H1 (cell line): Measurements from ENCODE around the gene ADAMTS14. TPM values are rescaled to one million over a fixed set of nuclear protein-coding genes. Genes with fewer than 3 reads are reported as not detected.

Experiments used
- CTCF ChIA-PET: fragments of 300-600 bp; sonication (Branson Sonifier 250); formaldehyde crosslinking; loops from one replicate; lab custom pipeline; 2021; ENCODE audit not compliant: partially characterized antibody; lab: Charles Lee
- POLR2A ChIA-PET: fragments of 300-600 bp; sonication (Branson Sonifier 250); formaldehyde crosslinking; loops from one replicate; lab custom pipeline; 2021; ENCODE audit warnings: inconsistent platforms; ENCODE audit not compliant: partially characterized antibody; lab: Charles Lee
- DNase-seq, 2 experiments: peaks; one replicate each; pipeline versions ENCODE4 v3.0.0 to v3.0.0-alpha.2; 2010 to 2022; ENCODE audit warnings: low spot score in 2 of 2, low read depth in 1 of 2, mixed read lengths in 1 of 2
- FAIRE-seq: peaks from 2 replicates; lab custom pipeline; 2011; peaks lifted over from hg19 to GRCh38; lab: Jason Lieb, UNC
- H2AFZ ChIP-seq: 2 replicates; pipeline ENCODE4 v1.8.1; 2012; ENCODE audit warnings: low read length, inconsistent platforms
- H2AK5ac ChIP-seq: 2 replicates; pipeline ENCODE4 v1.6.1; 2013; ENCODE audit warnings: low read depth, low read length
- H2BK120ac ChIP-seq: replicated peaks from 2 replicates; pipeline ENCODE3; 2013; ENCODE audit warnings: low read depth, low read length, inconsistent platforms
- H2BK12ac ChIP-seq: 2 replicates; pipeline ENCODE4 v1.6.1; 2013; ENCODE audit warnings: low read depth, low read length
- H2BK15ac ChIP-seq: 2 replicates; pipeline ENCODE4 v1.6.1; 2013; ENCODE audit warnings: low read length
- H2BK20ac ChIP-seq: 2 replicates; pipeline ENCODE4 v1.6.1; 2013; ENCODE audit warnings: low read length
- H2BK5ac ChIP-seq: 2 replicates; pipeline ENCODE4 v1.6.1; 2013; ENCODE audit warnings: low read depth, low read length
- H3K14ac ChIP-seq: 2 replicates; pipeline ENCODE4 v1.6.1; 2013; ENCODE audit warnings: inconsistent platforms; ENCODE audit not compliant: insufficient read length
- H3K18ac ChIP-seq: 2 replicates; pipeline ENCODE4 v1.6.1; 2013; ENCODE audit warnings: low read length; ENCODE audit errors: extremely low read depth
- H3K23ac ChIP-seq: 2 replicates; pipeline ENCODE4 v1.6.1; 2013; ENCODE audit warnings: inconsistent platforms; ENCODE audit not compliant: insufficient read length
- H3K23me2 ChIP-seq: 2 replicates; pipeline ENCODE4 v1.6.1; 2013; ENCODE audit warnings: low read depth, low read length
- H3K27ac ChIP-seq: 2 replicates; pipeline ENCODE4 v1.6.1; 2011; ENCODE audit warnings: low read depth, low read length, inconsistent platforms
- H3K27me3 ChIP-seq, 4 experiments: replicated peaks in 1 of 4; 1 replicate in 1 of 4; 2 replicates in 3 of 4; pipeline versions ENCODE4 v1.6.1 to v1.8.1; 2011 to 2013; ENCODE audit warnings: low read length in 3 of 4, mild to moderate bottlenecking in 3 of 4, inconsistent platforms in 2 of 4, mixed read lengths in 2 of 4, moderate library complexity in 1 of 4; ENCODE audit not compliant: control insufficient read depth in 3 of 4, insufficient read depth in 3 of 4; ENCODE audit errors: extremely low read depth in 1 of 4
- H3K36me3 ChIP-seq, 4 experiments: 2 replicates each; pipeline versions ENCODE4 v1.6.1 to v1.8.1; 2011 to 2013; ENCODE audit warnings: mild to moderate bottlenecking in 4 of 4, low read length in 3 of 4, moderate library complexity in 2 of 4, control low read depth in 1 of 4, inconsistent platforms in 1 of 4; ENCODE audit not compliant: insufficient read depth in 4 of 4, control insufficient read depth in 2 of 4
- H3K4ac ChIP-seq: replicated peaks from 2 replicates; pipeline ENCODE3; 2013; ENCODE audit warnings: low read length, low read depth, mixed read lengths, inconsistent platforms; ENCODE audit not compliant: insufficient read length
- H3K4me1 ChIP-seq, 4 experiments: replicated peaks in 1 of 4; 1 replicate in 1 of 4; 2 replicates in 3 of 4; pipeline versions ENCODE4 v1.6.1 to v1.8.1; 2011 to 2013; ENCODE audit warnings: low read length in 3 of 4, inconsistent platforms in 2 of 4, mixed read lengths in 1 of 4; ENCODE audit not compliant: insufficient read depth in 4 of 4, control insufficient read depth in 3 of 4
- H3K4me2 ChIP-seq, 2 experiments: 2 replicates each; pipeline versions ENCODE4 v1.6.1 to v1.8.1; 2011 to 2013; ENCODE audit warnings: low read depth in 2 of 2, low read length in 2 of 2, control low read depth in 1 of 2, inconsistent platforms in 1 of 2, mild to moderate bottlenecking in 1 of 2; ENCODE audit not compliant: insufficient read depth in 1 of 2
- H3K4me3 ChIP-seq, 4 experiments: fragments of 200-600, 300-600 bp in 1 of 4; sonication (generic), shearing (Covaris generic), sonication (Bioruptor Twin) in 1 of 4; 2 replicates each; pipeline versions ENCODE4 v1.5.1 to v1.8.1; 2011 to 2016; ENCODE audit warnings: low read length in 4 of 4, low read depth in 3 of 4, control low read depth in 2 of 4, inconsistent platforms in 2 of 4, mild to moderate bottlenecking in 2 of 4, mixed read lengths in 1 of 4, moderate library complexity in 1 of 4; ENCODE audit not compliant: insufficient read depth in 2 of 4; ENCODE audit errors: extremely low read depth in 1 of 4
- H3K56ac ChIP-seq: replicated peaks from 2 replicates; pipeline ENCODE3; 2013; ENCODE audit warnings: low read depth, mild to moderate bottlenecking, mixed read lengths, low read length, inconsistent platforms; ENCODE audit not compliant: insufficient read length
- H3K79me1 ChIP-seq: 2 replicates; pipeline ENCODE4 v1.6.1; 2013; ENCODE audit warnings: low read depth, low read length, control low read depth
- H3K79me2 ChIP-seq, 2 experiments: 2 replicates each; pipeline versions ENCODE4 v1.6.1 to v1.8.1; 2012 to 2013; ENCODE audit warnings: low read length in 2 of 2, mild to moderate bottlenecking in 2 of 2, inconsistent platforms in 1 of 2; ENCODE audit not compliant: insufficient read depth in 2 of 2, control insufficient read depth in 1 of 2
- H3K9ac ChIP-seq, 4 experiments: replicated peaks in 1 of 4; 1 replicate in 1 of 4; 2 replicates in 3 of 4; pipeline versions ENCODE4 v1.6.1 to v1.8.1; 2011 to 2013; ENCODE audit warnings: low read depth in 3 of 4, low read length in 3 of 4, control low read depth in 2 of 4, mild to moderate bottlenecking in 2 of 4, moderate library complexity in 2 of 4, inconsistent platforms in 1 of 4; ENCODE audit errors: extremely low read depth in 1 of 4
- H3K9me3 ChIP-seq, 2 experiments: 2 replicates each; pipeline versions ENCODE4 v1.6.1 to v1.8.1; 2012 to 2013; ENCODE audit warnings: mild to moderate bottlenecking in 2 of 2, moderate library complexity in 2 of 2, control low read depth in 1 of 2, inconsistent platforms in 1 of 2, low read depth in 1 of 2, low read length in 1 of 2, mixed read lengths in 1 of 2; ENCODE audit not compliant: insufficient read depth in 2 of 2
- H4K20me1 ChIP-seq, 2 experiments: replicated peaks in 1 of 2; 2 replicates each; pipeline versions ENCODE3 to v1.8.1; 2011 to 2013; ENCODE audit warnings: inconsistent platforms in 2 of 2, low read length in 2 of 2, mild to moderate bottlenecking in 1 of 2; ENCODE audit not compliant: insufficient read depth in 2 of 2, control insufficient read depth in 1 of 2
- H4K5ac ChIP-seq: 2 replicates; pipeline ENCODE4 v1.6.1; 2013; ENCODE audit warnings: low read length, low read depth, mixed read lengths, inconsistent platforms; ENCODE audit not compliant: insufficient read length
- H4K8ac ChIP-seq: 2 replicates; pipeline ENCODE4 v1.8.0; 2013; ENCODE audit warnings: mild to moderate bottlenecking, moderate library complexity, low read length, inconsistent platforms; ENCODE audit not compliant: insufficient read depth; ENCODE audit errors: extremely low read depth
- H4K91ac ChIP-seq: replicated peaks from 2 replicates; pipeline ENCODE3; 2013; ENCODE audit warnings: low read length, mixed read lengths, inconsistent platforms; ENCODE audit not compliant: insufficient read length
- CBX8 ChIP-seq: fragments of 300-800, 300-1000 bp; sonication (generic); IDR thresholded peaks from 2 replicates; pipeline ENCODE4 v1.7.1; 2016; ENCODE audit warnings: low read depth, low read length, borderline replicate concordance
- EZH2 ChIP-seq: fragments of 200-600 bp; sonication (generic); IDR thresholded peaks from 2 replicates; pipeline ENCODE4 v1.7.1; 2012; ENCODE audit warnings: low read depth, mild to moderate bottlenecking, moderate library complexity, low read length, inconsistent platforms; ENCODE audit not compliant: severe bottlenecking
- KDM4A ChIP-seq: IDR thresholded peaks from one replicate; pipeline ENCODE4 v1.7.1; 2012; ENCODE audit warnings: low read depth, mild to moderate bottlenecking, moderate library complexity, low read length, inconsistent platforms; ENCODE audit not compliant: severe bottlenecking
- NRF1 ChIP-seq: IDR thresholded peaks from 2 replicates; pipeline ENCODE4 v1.6.1; 2011; ENCODE audit warnings: mild to moderate bottlenecking, low read depth, low read length, improper control_type of control experiment
- RNF2 ChIP-seq: fragments of 200-900, 300-1000 bp; sonication (generic); IDR thresholded peaks from 2 replicates; pipeline ENCODE4 v1.7.1; 2016; ENCODE audit warnings: borderline replicate concordance, low read depth, mild to moderate bottlenecking, antibody characterized with exemption, low read length; ENCODE audit not compliant: poor library complexity, severe bottlenecking; ENCODE audit errors: missing control alignments
- SAP30 ChIP-seq: fragments of 300-600 bp; sonication (generic); IDR thresholded peaks from 2 replicates; pipeline ENCODE4 v1.7.1; 2012; ENCODE audit warnings: low read length, moderate library complexity, mild to moderate bottlenecking, inconsistent platforms; ENCODE audit not compliant: insufficient read depth, insufficient replicate concordance
- SIN3A ChIP-seq, 2 experiments: IDR thresholded peaks in 1 of 2; conservative IDR thresholded peaks in 1 of 2; 2 replicates each; pipeline ENCODE4 v1.6.1; 2011 to 2012; ENCODE audit warnings: low read length in 2 of 2, improper control_type of control experiment in 1 of 2, low read depth in 1 of 2, mild to moderate bottlenecking in 1 of 2
- SIRT6 ChIP-seq: IDR thresholded peaks from one replicate; pipeline ENCODE4 v1.7.1; 2012; ENCODE audit warnings: low read length, inconsistent platforms
- SRF ChIP-seq: IDR thresholded peaks from 2 replicates; pipeline ENCODE4 v1.6.1; 2011; ENCODE audit warnings: mild to moderate bottlenecking, low read depth, low read length, moderate library complexity
- TAF1 ChIP-seq: IDR thresholded peaks from 2 replicates; pipeline ENCODE4 v1.6.1; 2011; ENCODE audit warnings: mild to moderate bottlenecking, low read depth, low read length
- TCF12 ChIP-seq: IDR thresholded peaks from 2 replicates; pipeline ENCODE4 v1.6.1; 2011; ENCODE audit warnings: low read depth, mild to moderate bottlenecking, low read length
- WGBS, 2 experiments: shearing (Covaris generic) in 1 of 2; methylation state at CpG; one replicate each; pipeline versions ENCODE4 v1.1.6 to v1.1.7; 2013 to 2015; ENCODE audit warnings: low lambda C conversion rate in 2 of 2, mixed read lengths in 2 of 2, inconsistent platforms in 1 of 2, low coverage in 1 of 2, missing lambda C conversion rate in 1 of 2; ENCODE audit not compliant: insufficient replicate concordance in 2 of 2, insufficient coverage in 1 of 2, insufficient read length in 1 of 2; ENCODE audit errors: extremely low coverage in 1 of 2, missing lambda C conversion rate in 1 of 2; 5-methylcytosine and 5-hydroxymethylcytosine counted together
- polyA plus RNA-seq, 7 experiments: library from polyadenylated mRNA; depleted of rRNA in 3 of 7; stranded (reverse) in 5 of 7; unstranded in 2 of 7; fragments of >200 nt in 5 of 7; fragments of 200-250 nt in 2 of 7; gene quantifications; 1 replicate in 5 of 7; 2 replicates in 1 of 7; 4 replicates in 1 of 7; pipeline versions ENCODE4 v1.2.1 to v1.2.3, GENCODE V29; 2011 to 2013; ENCODE audit warnings: missing spikeins in 2 of 7, mixed read lengths in 2 of 7
- total RNA-seq: library from RNA; stranded (reverse); fragmentation: NEBNext Ultra II Directional; extraction: Animal tissue kit (Norgen Biotek cat#: 25700); gene quantifications from 2 replicates; pipeline ENCODE4 v1.2.1, GENCODE V29; 2021
- TF ChIP-seq, protein P1 (sequence below): IDR thresholded peaks from 2 replicates; pipeline ENCODE4 v1.6.1; 2011; ENCODE audit warnings: low read depth, mild to moderate bottlenecking, low read length; ENCODE audit not compliant: insufficient read depth

ADAMTS14 gene
- total and polyA plus RNA-seq, 2 of the 8 experiments (the other 6 are each of a cell fraction or from before 2014, with no cell fraction given) = 2.0 to 2.3 TPM

DNA sequence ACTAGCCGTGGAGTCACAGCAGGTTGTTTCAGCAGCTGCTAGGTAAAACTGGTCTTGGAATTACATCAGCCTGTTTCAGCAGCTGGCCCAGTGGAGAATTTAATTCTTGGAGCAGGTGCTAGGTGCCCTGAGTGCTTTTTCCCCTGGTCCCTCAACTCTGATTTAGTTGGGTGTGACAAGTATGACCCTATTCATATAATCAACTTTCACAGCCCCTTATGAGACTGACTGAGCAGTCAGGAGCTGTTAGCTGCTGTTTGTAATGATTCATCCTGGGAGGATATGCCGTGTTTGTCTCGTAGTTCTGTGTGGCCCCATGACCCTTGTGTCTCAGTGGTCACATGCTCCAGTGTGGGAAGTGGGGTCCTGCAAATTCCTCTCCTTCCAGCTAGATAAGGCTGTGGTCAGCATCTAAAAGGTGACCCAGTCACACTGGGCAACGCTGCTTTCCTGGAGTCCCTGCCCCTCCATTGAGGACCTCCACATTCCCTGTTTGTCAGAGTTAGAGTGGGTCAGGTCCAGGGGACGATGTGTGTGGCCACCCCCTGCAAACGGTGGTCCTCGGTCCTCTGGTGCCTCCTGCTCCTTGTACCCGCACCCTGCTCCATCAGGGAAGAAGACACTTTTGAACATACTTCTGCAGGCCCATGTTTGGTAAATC lies 84.5 kb downstream of the ADAMTS14 start:
- FAIRE-seq (no peak), DNase-seq (no peak)
- 91% methylated on average over 8 of the region's 8 CpGs; no CpG with 5 or more reads in 1 of the 2 experiments for WGBS, 2 experiments
- Histone ChIP-seq H2AK5ac (no peak overlapping the region), H3K27ac (no peak overlapping the region), H3K79me2 (no peaks in the 10 kb centered on the region), H2BK5ac (0 out of 2 replicates have a peak overlapping the region, but pooled peaks have one; percentile 19), H4K91ac (no peak overlapping the region), H3K9me3 (no peaks in the 10 kb centered on the region), H4K8ac (no peak overlapping the region), H3K9ac (no peak overlapping the region), H3K14ac (no peak overlapping the region), H2BK120ac (no peak overlapping the region), H2BK15ac (peak overlapping the region; percentile 92), H4K5ac (no peak overlapping the region), H3K18ac (no peak overlapping the region), H3K23me2 (no peaks in the 10 kb centered on the region), H3K4me1 (peaks cover 0 to 18% (median 13%) of the 10 kb centered on the region in 4 experiments; a peak in 6 of 7 replicates), H3K79me1 (no peaks in the 10 kb centered on the region), H3K4me3 (no peak overlapping the region), H3K23ac (no peak overlapping the region), H3K4ac (no peak overlapping the region), H3K56ac (no peak overlapping the region), H2AFZ (no peak overlapping the region), H4K20me1 (no peaks in the 10 kb centered on the region), H3K27me3 (no peaks in the 10 kb centered on the region), H3K36me3 (no peaks in the 10 kb centered on the region), H2BK20ac (no peak overlapping the region), H2BK12ac (no peak overlapping the region), H3K4me2 (no peak overlapping the region)
- CTCF ChIA-PET = interaction anchor here (0.9 to 4.4 kb wide), 11 partner anchors 10 to 208 kb away, joined by 3 to 22 read pairs (median 4); no protein-coding TSS in a partner anchor
- POLR2A ChIA-PET = no interaction called here
- TF ChIP-seq CBX8 = no peak
- TF ChIP-seq SRF = no peak
- no peak for TF ChIP-seq EZH2
- no peak for TF ChIP-seq TAF1
- TF ChIP-seq TCF12 = no peak
- TF ChIP-seq KDM4A = no peak
- TF ChIP-seq SIRT6 = no peak
- TF ChIP-seq RNF2 = no peak
- no peak for TF ChIP-seq SAP30
- no peak for TF ChIP-seq SIN3A (conservative IDR thresholded peaks at IDR 0.05 in 1 of 2, IDR thresholded peaks at IDR 0.05 in 1 of 2; ENCODE audit: low read depth in 1 of 2, low read length in 2 of 2)
- TF ChIP-seq, protein P1, sequence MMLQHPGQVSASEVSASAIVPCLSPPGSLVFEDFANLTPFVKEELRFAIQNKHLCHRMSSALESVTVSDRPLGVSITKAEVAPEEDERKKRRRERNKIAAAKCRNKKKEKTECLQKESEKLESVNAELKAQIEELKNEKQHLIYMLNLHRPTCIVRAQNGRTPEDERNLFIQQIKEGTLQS = no peak
- TF ChIP-seq NRF1 = no peak
